B cell (primary cell): ENCODE results near the gene DSCAML1. TPM values are rescaled to one million over a fixed set of nuclear protein-coding genes. Genes with fewer than 3 reads are reported as not detected.

ENCODE experiments used
- ATAC-seq: fragments of 200-7000 bp; cut with Tn5 transposase; one replicate; pipeline ENCODE4 v1.10.0; 2021; ENCODE audit warnings: low read depth, mild to moderate bottlenecking, moderate number of reproducible peaks, moderate library complexity
- CTCF ChIA-PET: fragments of 350-600 bp; sonication (Branson Sonifier 250); formaldehyde crosslinking; loops from one replicate; lab custom pipeline; 2021; ENCODE audit warnings: antibody characterized with exemption, inconsistent platforms; lab: Charles Lee
- POLR2A ChIA-PET: fragments of 350-600 bp; sonication (Branson Sonifier 250); formaldehyde crosslinking; loops from one replicate; lab custom pipeline; 2021; ENCODE audit warnings: antibody characterized with exemption; lab: Charles Lee
- DNase-seq: peaks from one replicate; pipeline ENCODE4 v3.0.0; 2013
- H2AFZ ChIP-seq: 2 replicates; pipeline ENCODE4 v1.6.1; 2012; ENCODE audit warnings: mild to moderate bottlenecking, low read depth, low read length; ENCODE audit not compliant: insufficient read depth, poor library complexity, severe bottlenecking
- H3K27ac ChIP-seq, 2 donors: 1 replicate in 1 of 2; 2 replicates in 1 of 2; pipeline ENCODE4 v1.5.1; 2012 to 2013; ENCODE audit warnings: low read length in 2 of 2, mild to moderate bottlenecking in 2 of 2, moderate library complexity in 1 of 2
- H3K27me3 ChIP-seq, 4 experiments: fragments of 200-600 bp in 1 of 4; sonication (generic) in 1 of 4; replicated peaks in 1 of 4; 1 replicate in 2 of 4; 2 replicates in 2 of 4; pipeline versions ENCODE4 v1.6.1 to v1.7.0; 2013 to 2016; ENCODE audit warnings: low read length in 3 of 4, mild to moderate bottlenecking in 2 of 4, mixed read lengths in 1 of 4, moderate library complexity in 1 of 4; ENCODE audit not compliant: insufficient read depth in 4 of 4, control insufficient read depth in 3 of 4; ENCODE audit errors: control extremely low read depth in 1 of 4
- H3K36me3 ChIP-seq, 2 experiments: replicated peaks in 1 of 2; 1 replicate in 1 of 2; 2 replicates in 1 of 2; pipeline versions ENCODE4 v1.6.1 to v1.7.1; 2013; ENCODE audit warnings: low read length in 1 of 2; ENCODE audit not compliant: insufficient read depth in 2 of 2, control insufficient read depth in 1 of 2; ENCODE audit errors: control extremely low read depth in 1 of 2, extremely low read depth in 1 of 2
- H3K4me1 ChIP-seq, 2 donors: fragments of 200-600 bp in 1 of 2; sonication (generic) in 1 of 2; 1 replicate in 1 of 2; 2 replicates in 1 of 2; pipeline versions ENCODE4 v1.5.1 to v1.6.1; 2013 to 2017; ENCODE audit warnings: low read length in 2 of 2; ENCODE audit not compliant: control insufficient read depth in 2 of 2, insufficient read depth in 2 of 2
- H3K4me2 ChIP-seq: replicated peaks from 2 replicates; pipeline ENCODE3; 2012; ENCODE audit warnings: mild to moderate bottlenecking, low read depth, low read length; ENCODE audit not compliant: poor library complexity, severe bottlenecking
- H3K4me3 ChIP-seq, 5 experiments: fragments of 200-600 bp in 1 of 5; sonication (generic) in 1 of 5; 1 replicate in 3 of 5; 2 replicates in 2 of 5; pipeline versions ENCODE4 v1.5.1 to v1.7.0; 2011 to 2016; ENCODE audit warnings: low read length in 4 of 5, mild to moderate bottlenecking in 4 of 5, low read depth in 2 of 5, control low read depth in 1 of 5, moderate library complexity in 1 of 5; ENCODE audit not compliant: insufficient read depth in 1 of 5; ENCODE audit errors: control extremely low read depth in 1 of 5, extremely low read depth in 1 of 5
- H3K79me2 ChIP-seq: fragments of 200-600 bp; sonication (generic); one replicate; pipeline ENCODE4 v1.6.0; 2016; ENCODE audit warnings: low read length; ENCODE audit not compliant: control insufficient read depth, insufficient read depth
- H3K9ac ChIP-seq: fragments of 200-600 bp; sonication (generic); 2 replicates; pipeline ENCODE4 v1.6.1; 2017; ENCODE audit warnings: mild to moderate bottlenecking, low read length, moderate library complexity
- H3K9me3 ChIP-seq, 3 donors: one replicate each; pipeline versions ENCODE4 v1.6.1 to v1.7.1; 2013; ENCODE audit warnings: low read length in 2 of 3; ENCODE audit not compliant: control insufficient read depth in 2 of 3, insufficient read depth in 1 of 3; ENCODE audit errors: control extremely low read depth in 1 of 3
- H4K20me1 ChIP-seq: 2 replicates; pipeline ENCODE4 v1.6.0; 2012; ENCODE audit warnings: mild to moderate bottlenecking, low read length; ENCODE audit not compliant: insufficient read depth, control insufficient read depth, poor library complexity, severe bottlenecking
- H3K27ac Mint-ChIP-seq: one replicate; pipeline ENCODE4 v1.8.0; 2021; ENCODE audit warnings: mixed read lengths
- H3K27me3 Mint-ChIP-seq: one replicate; pipeline ENCODE4 v1.8.0; 2021; ENCODE audit warnings: mixed read lengths
- H3K4me1 Mint-ChIP-seq: one replicate; pipeline ENCODE4 v1.8.0; 2021; ENCODE audit warnings: mixed read lengths
- H3K4me3 Mint-ChIP-seq: one replicate; pipeline ENCODE4 v1.8.0; 2021; ENCODE audit warnings: mixed read lengths
- H3K9me3 Mint-ChIP-seq: one replicate; pipeline ENCODE4 v1.8.0; 2022; ENCODE audit warnings: mixed read lengths; ENCODE audit not compliant: insufficient read depth
- EZH2 ChIP-seq: IDR thresholded peaks from 2 replicates; pipeline ENCODE4 v1.6.1; 2012; ENCODE audit warnings: borderline replicate concordance, low read depth, mild to moderate bottlenecking, moderate library complexity, low read length; ENCODE audit not compliant: insufficient read depth, poor library complexity, severe bottlenecking
- WGBS: methylation state at CpG from one replicate; pipeline ENCODE4 v1.1.5; 2013; ENCODE audit warnings: missing lambda C conversion rate; ENCODE audit not compliant: insufficient coverage; 5-methylcytosine and 5-hydroxymethylcytosine counted together
- intact Hi-C: fragments of 100-400 bp; cut with micrococcal nuclease; formaldehyde crosslinking; loops from one replicate; pipeline ENCODE4 v1.10.0; 2022
- polyA plus RNA-seq: library from polyadenylated mRNA; depleted of rRNA; stranded (reverse); fragments of >200 nt; gene quantifications from 2 replicates; pipeline ENCODE4 v1.2.3, GENCODE V29; 2012
- total RNA-seq, 2 donors: library from RNA; stranded (reverse); fragments of 120-200 nt in 1 of 2; gene quantifications; 1 replicate in 1 of 2; 2 replicates in 1 of 2; pipeline versions ENCODE4 v1.2.3 to v1.2.4, GENCODE V29; 2013 to 2022
- TF ChIP-seq, protein P1 (sequence below): fragments of 200-600 bp; IDR thresholded peaks from one replicate; pipeline ENCODE4 v1.8.0; 2022; ENCODE audit warnings: antibody characterized with exemption, mild to moderate bottlenecking

The DSCAML1 gene
- total and polyA plus RNA-seq, 2 donors (not counting 1 experiment from before 2014, with no cell fraction given) = 1.2 to 6.2 TPM

GRCh38 chr11:117688255-117688797, 108.7 kb downstream of the DSCAML1 start:
- no peak for DNase-seq
- no peak for ATAC-seq
- Mint-ChIP-seq H3K9me3 (no peaks in the 10 kb centered on the region), H3K4me3 (no peak overlapping the region), H3K4me1 (no peaks in the 10 kb centered on the region), H3K27me3 (peaks cover 24% of the 10 kb centered on the region), H3K27ac (no peak overlapping the region)
- no peaks in the 10 kb centered on the region for H3K27me3 ChIP-seq
- intact Hi-C loops = no loop called here
- H4K20me1 ChIP-seq = no peaks in the 10 kb centered on the region
- H3K4me1 ChIP-seq = peaks cover 0 to 4% of the 10 kb centered on the region in 2 donors
- no peak overlapping the region for H3K4me2 ChIP-seq
- no peaks in the 10 kb centered on the region for H3K79me2 ChIP-seq
- ChIA-PET CTCF (no interaction called here), POLR2A (no interaction called here)
- 100% methylated on average over 1 of the region's 3 CpGs for WGBS
- H3K36me3 ChIP-seq = no peaks in the 10 kb centered on the region
- TF ChIP-seq, protein P1, sequence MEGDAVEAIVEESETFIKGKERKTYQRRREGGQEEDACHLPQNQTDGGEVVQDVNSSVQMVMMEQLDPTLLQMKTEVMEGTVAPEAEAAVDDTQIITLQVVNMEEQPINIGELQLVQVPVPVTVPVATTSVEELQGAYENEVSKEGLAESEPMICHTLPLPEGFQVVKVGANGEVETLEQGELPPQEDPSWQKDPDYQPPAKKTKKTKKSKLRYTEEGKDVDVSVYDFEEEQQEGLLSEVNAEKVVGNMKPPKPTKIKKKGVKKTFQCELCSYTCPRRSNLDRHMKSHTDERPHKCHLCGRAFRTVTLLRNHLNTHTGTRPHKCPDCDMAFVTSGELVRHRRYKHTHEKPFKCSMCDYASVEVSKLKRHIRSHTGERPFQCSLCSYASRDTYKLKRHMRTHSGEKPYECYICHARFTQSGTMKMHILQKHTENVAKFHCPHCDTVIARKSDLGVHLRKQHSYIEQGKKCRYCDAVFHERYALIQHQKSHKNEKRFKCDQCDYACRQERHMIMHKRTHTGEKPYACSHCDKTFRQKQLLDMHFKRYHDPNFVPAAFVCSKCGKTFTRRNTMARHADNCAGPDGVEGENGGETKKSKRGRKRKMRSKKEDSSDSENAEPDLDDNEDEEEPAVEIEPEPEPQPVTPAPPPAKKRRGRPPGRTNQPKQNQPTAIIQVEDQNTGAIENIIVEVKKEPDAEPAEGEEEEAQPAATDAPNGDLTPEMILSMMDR = no peak
- no peak for TF ChIP-seq EZH2
- no peak overlapping the region for H3K27ac ChIP-seq
- H3K9ac ChIP-seq = no peak overlapping the region
- no peak overlapping the region for H3K4me3 ChIP-seq
- H3K9me3 ChIP-seq = no peaks in the 10 kb centered on the region
- no peak overlapping the region for H2AFZ ChIP-seq

- no peak for TF ChIP-seq EZH2
- TF ChIP-seq, protein P1 = no peak
- ATAC-seq (no peak), DNase-seq (no peak)
- no peaks in the 10 kb centered on the region for H3K79me2 ChIP-seq
- no peaks in the 10 kb centered on the region for H4K20me1 ChIP-seq
- Mint-ChIP-seq H3K9me3 (no peaks in the 10 kb centered on the region), H3K4me1 (no peaks in the 10 kb centered on the region), H3K4me3 (no peak overlapping the region), H3K27ac (no peak overlapping the region), H3K27me3 (peaks cover 27% of the 10 kb centered on the region)
- no peak overlapping the region for H3K9ac ChIP-seq
- 90% methylated on average over 6 of the region's 6 CpGs for WGBS
- H3K4me1 ChIP-seq = peaks cover 0 to 4% of the 10 kb centered on the region in 2 donors
- H3K9me3 ChIP-seq = no peaks in the 10 kb centered on the region
- no peak overlapping the region for H2AFZ ChIP-seq
- no peaks in the 10 kb centered on the region for H3K27me3 ChIP-seq
- ChIA-PET CTCF (no interaction called here), POLR2A (no interaction called here)
- intact Hi-C loops = no loop called here
- H3K4me2 ChIP-seq = no peak overlapping the region
- no peak overlapping the region for H3K4me3 ChIP-seq
- H3K36me3 ChIP-seq = no peaks in the 10 kb centered on the region
- no peak overlapping the region for H3K27ac ChIP-seq
Observed at GRCh38 chr11:117687776-117688175, 109.2 kb downstream of the DSCAML1 start.
